Kidney epithelial cell (primary cell): ENCODE data around the gene TAL2. TPM values are rescaled to one million over a fixed set of nuclear protein-coding genes. Genes with fewer than 3 reads are reported as not detected.

Experiments
- DNase-seq: peaks from one replicate; pipeline ENCODE4 v3.0.0-alpha.2; 2010; ENCODE audit warnings: low read depth
- H3K27me3 ChIP-seq: 2 replicates; pipeline ENCODE4 v1.6.0; 2011; ENCODE audit warnings: low read length; ENCODE audit not compliant: control insufficient read depth, insufficient read depth
- H3K36me3 ChIP-seq: 2 replicates; pipeline ENCODE4 v1.5.1; 2011; ENCODE audit warnings: low read length; ENCODE audit not compliant: control insufficient read depth, insufficient read depth
- H3K4me3 ChIP-seq: 2 replicates; pipeline ENCODE4 v1.5.1; 2011; ENCODE audit warnings: low read depth, mild to moderate bottlenecking, control low read depth, low read length
- CTCF ChIP-seq: IDR thresholded peaks from 2 replicates; pipeline ENCODE4 v1.5.1; 2011; ENCODE audit warnings: mild to moderate bottlenecking, moderate library complexity, low read length, control low read depth, inconsistent platforms; ENCODE audit not compliant: insufficient read depth, poor library complexity, severe bottlenecking
- total RNA-seq: library from RNA; depleted of rRNA; stranded (reverse); fragments of >200 nt; gene quantifications from 2 replicates; pipeline ENCODE4 v1.2.3, GENCODE V29; 2015

TAL2 gene
- total RNA-seq, result 0.33 TPM in 1 of 2 replicates, not detected in the other

- H3K4me3 ChIP-seq, result no peak within 1 kb of the TSS
Measured at GRCh38 chr9:105662184-105663104, at the start of gene TAL2. TAL2 (plus strand) TSS chr9:105662457; CDS start chr9:105662497, 40 bp downstream.

GRCh38 chr9:105621001-105621400 is 41.3 kb upstream of the TAL2 start:
- no peaks in the 10 kb centered on the region for H3K27me3 ChIP-seq
- no peak for DNase-seq
- no peak for TF ChIP-seq CTCF
- no peak overlapping the region for H3K4me3 ChIP-seq
- no peaks in the 10 kb centered on the region for H3K36me3 ChIP-seq

More at GRCh38 chr9:105662184-105663104, at the start of gene TAL2:
- Histone ChIP-seq H3K27me3 (no peaks in the 10 kb centered on the region), H3K36me3 (no peaks in the 10 kb centered on the region)
- TF ChIP-seq CTCF, result no peak
- DNase-seq, result no peak

GRCh38 chr9:105625088-105625487 is 37.2 kb upstream of the TAL2 start:
- Histone ChIP-seq H3K36me3 (no peaks in the 10 kb centered on the region), H3K4me3 (no peak overlapping the region), H3K27me3 (no peaks in the 10 kb centered on the region)
- no peak for DNase-seq
- no peak for TF ChIP-seq CTCF

GRCh38 chr9:105632807-105633206 is 29.4 kb upstream of the TAL2 start:
- no peak for DNase-seq
- no peaks in the 10 kb centered on the region for H3K27me3 ChIP-seq
- no peak for TF ChIP-seq CTCF
- H3K36me3 ChIP-seq, result no peaks in the 10 kb centered on the region
- no peak overlapping the region for H3K4me3 ChIP-seq

- Histone ChIP-seq H3K27me3 (no peaks in the 10 kb centered on the region), H3K4me3 (no peak overlapping the region), H3K36me3 (no peaks in the 10 kb centered on the region)
- DNase-seq, result no peak
- no peak for TF ChIP-seq CTCF
Measured at GRCh38 chr9:105633411-105633810, 28.8 kb upstream of the TAL2 start.

GRCh38 chr9:105636331-105636730 is 25.9 kb upstream of the TAL2 start:
- Histone ChIP-seq H3K27me3 (no peaks in the 10 kb centered on the region), H3K36me3 (no peaks in the 10 kb centered on the region), H3K4me3 (no peak overlapping the region)
- no peak for DNase-seq
- no peak for TF ChIP-seq CTCF
